Heart left ventricle (tissue), 16 donors: Measurements from ENCODE around the gene NRF1. TPM values are rescaled to one million over a fixed set of nuclear protein-coding genes. Genes with fewer than 3 reads are reported as not detected.
"Not testable (repeated sequence)": the region's sequence is repeated elsewhere in the genome, so short reads cannot be mapped to it uniquely, and the experiment has no call there.

Source experiments
- ATAC-seq, 4 donors: fragments of 200-7000 bp; cut with Tn5 transposase; one replicate each; pipeline ENCODE4 v1.9.1; 2020 to 2022; ENCODE audit warnings: moderate library complexity in 4 of 4, mild to moderate bottlenecking in 3 of 4, moderate number of reproducible peaks in 1 of 4
- DNase-seq, 5 donors: peaks; one replicate each; pipeline ENCODE4 v3.0.0-alpha.2; 2020
- H3K27ac ChIP-seq, 12 donors: fragments of 200-600 bp; sonication (generic) in 4 of 12; one replicate each; pipeline versions ENCODE4 v1.5.0 to v1.8.0; 2016 to 2022; ENCODE audit warnings: mild to moderate bottlenecking in 2 of 12
- H3K27me3 ChIP-seq, 9 donors: fragments of 200-600 bp; sonication (generic) in 2 of 9; one replicate each; pipeline versions ENCODE4 v1.5.1 to v1.8.0; 2016 to 2022; ENCODE audit warnings: mild to moderate bottlenecking in 3 of 9
- H3K36me3 ChIP-seq, 9 donors: fragments of 200-600 bp; sonication (generic) in 2 of 9; one replicate each; pipeline versions ENCODE4 v1.5.0 to v1.8.0; 2018 to 2022; ENCODE audit warnings: mild to moderate bottlenecking in 2 of 9
- H3K4me1 ChIP-seq, 12 donors: fragments of 200-600 bp; sonication (generic) in 4 of 12; one replicate each; pipeline versions ENCODE4 v1.5.0 to v1.8.0; 2016 to 2022; ENCODE audit warnings: mild to moderate bottlenecking in 3 of 12
- H3K4me3 ChIP-seq, 12 donors: fragments of 200-600 bp; sonication (generic) in 4 of 12; one replicate each; pipeline versions ENCODE4 v1.5.0 to v1.8.0; 2017 to 2022; ENCODE audit warnings: mild to moderate bottlenecking in 9 of 12, moderate library complexity in 4 of 12
- H3K9me3 ChIP-seq, 12 donors: fragments of 200-600 bp; sonication (generic) in 4 of 12; one replicate each; pipeline versions ENCODE4 v1.5.0 to v1.8.0; 2016 to 2022; ENCODE audit warnings: mild to moderate bottlenecking in 1 of 12
- POLR2A ChIP-seq, 2 donors: fragments of 450-650 bp; IDR thresholded peaks; one replicate each; pipeline ENCODE4 v1.6.1; 2017; ENCODE audit warnings: antibody characterized with exemption in 2 of 2, mild to moderate bottlenecking in 2 of 2, moderate library complexity in 2 of 2
- WGBS, 4 donors: extraction: QIAGEN DNeasy Blood & Tissue Kit in 2 of 4; methylation state at CpG; one replicate each; pipeline versions ENCODE4 v1.1.5 to v1.1.7; 2013 to 2018; 5-methylcytosine and 5-hydroxymethylcytosine counted together
- intact Hi-C, 10 donors: fragments of 100-400 bp; cut with DNase I; formaldehyde crosslinking; loops; one replicate each; pipeline versions ENCODE4 v1.11.1 to v1.14.2; 2022
- polyA plus RNA-seq, 2 donors: library from polyadenylated mRNA; stranded (reverse); fragments of 200-250 nt; gene quantifications; one replicate each; pipeline ENCODE4 v1.2.3, GENCODE V29; 2013
- total RNA-seq, 9 donors: library from RNA; depleted of rRNA in 2 of 9; stranded (reverse); fragments of >200 nt in 2 of 9; fragmentation: NEBNext Ultra II Directional in 3 of 9; extraction: Animal tissue kit (Norgen Biotek cat#: 25700) in 3 of 9; gene quantifications; one replicate each; pipeline versions ENCODE4 v1.1.0 to v1.2.4, GENCODE V29; 2016 to 2023
- TF ChIP-seq, protein P1 (sequence below), 12 donors: fragments of 200-600 bp; sonication (generic) in 4 of 12; IDR thresholded peaks; one replicate each; pipeline versions ENCODE4 v1.5.0 to v1.8.0; 2018 to 2022; ENCODE audit warnings: antibody characterized with exemption in 12 of 12, mild to moderate bottlenecking in 5 of 12
- donor health status: ischemic (EF 13 %, LVEDD 7.1; RV severe dilation, severe dysfunction).
- donor health status: healthy with polysubstance abuse.
- donor health status: DM: no; HTN: yes; CAD: no.
- donor health status: DM: no; HTN: no; CAD: no.
- donor health status: ischemic (EF 25% LVEDD 6.9; RV normal size, moderate dysfunction).
- donor health status: ischemic (EF 25% LVEDD 5.7; RV mildly dilated, moderate dysfunction).
- donor health status: healthy.
- donor health status: DM: yes; HTN: yes; CAD: no.
- donor health status: ischemic (EF 35%, LVEDD 5.7; RV mildly dilated, moderate dysfunction).
- donor health status: nonischemic (EF 11% LVEDD 7.7; RV severe dilation, severe dysfunction).
- donor health status: DM: yes; HTN: yes; CAD: no.
- donor health status: PGD.
- donor health status: ischemic (EF 29% LVEDD 5.4; RV normal size, mild dysfunction).
- donor health status: nonischemic (EF 23%, LVEDD 6.1; RV moderate dilation, normal function).

The NRF1 gene
- total and polyA plus RNA-seq, 11 donors = 6.2 to 20.7 (median 11.9) TPM

DNA sequence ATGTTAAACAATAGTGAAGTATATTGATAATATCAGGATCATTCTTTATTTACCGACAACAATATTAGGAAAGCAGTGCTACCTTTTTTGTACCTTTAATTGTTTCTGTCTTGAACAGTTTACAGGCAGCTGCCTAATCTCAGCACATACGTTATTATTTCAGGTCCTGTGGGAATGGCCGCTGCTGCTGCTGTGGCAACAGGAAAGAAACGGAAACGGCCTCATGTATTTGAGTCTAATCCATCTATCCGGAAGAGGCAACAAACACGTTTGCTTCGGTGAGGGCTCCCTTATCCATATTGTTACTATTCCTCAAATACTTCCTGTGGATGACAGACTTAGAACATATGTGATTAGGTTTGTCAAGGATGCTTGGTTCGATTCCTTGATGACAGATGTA is 59.7 kb downstream of the NRF1 start:
- TF ChIP-seq, protein P1, sequence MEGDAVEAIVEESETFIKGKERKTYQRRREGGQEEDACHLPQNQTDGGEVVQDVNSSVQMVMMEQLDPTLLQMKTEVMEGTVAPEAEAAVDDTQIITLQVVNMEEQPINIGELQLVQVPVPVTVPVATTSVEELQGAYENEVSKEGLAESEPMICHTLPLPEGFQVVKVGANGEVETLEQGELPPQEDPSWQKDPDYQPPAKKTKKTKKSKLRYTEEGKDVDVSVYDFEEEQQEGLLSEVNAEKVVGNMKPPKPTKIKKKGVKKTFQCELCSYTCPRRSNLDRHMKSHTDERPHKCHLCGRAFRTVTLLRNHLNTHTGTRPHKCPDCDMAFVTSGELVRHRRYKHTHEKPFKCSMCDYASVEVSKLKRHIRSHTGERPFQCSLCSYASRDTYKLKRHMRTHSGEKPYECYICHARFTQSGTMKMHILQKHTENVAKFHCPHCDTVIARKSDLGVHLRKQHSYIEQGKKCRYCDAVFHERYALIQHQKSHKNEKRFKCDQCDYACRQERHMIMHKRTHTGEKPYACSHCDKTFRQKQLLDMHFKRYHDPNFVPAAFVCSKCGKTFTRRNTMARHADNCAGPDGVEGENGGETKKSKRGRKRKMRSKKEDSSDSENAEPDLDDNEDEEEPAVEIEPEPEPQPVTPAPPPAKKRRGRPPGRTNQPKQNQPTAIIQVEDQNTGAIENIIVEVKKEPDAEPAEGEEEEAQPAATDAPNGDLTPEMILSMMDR (IDR thresholded peaks at IDR 0.05) = no peak
- TF ChIP-seq POLR2A (IDR thresholded peaks at IDR 0.05) = no peak
- intact Hi-C loops = loop anchor here in 1 of 10 donors (10.0 kb wide), 1 partner anchor 344 kb away; no protein-coding TSS in a partner anchor
- ATAC-seq (no peak), DNase-seq (no peak)
- Histone ChIP-seq H3K4me1 (peaks cover 0 to 9% (median 0%) of the 10 kb centered on the region in 12 donors), H3K9me3 (peaks cover 0 to 15% (median 7%) of the 10 kb centered on the region in 12 donors), H3K27ac (no peak overlapping the region), H3K27me3 (no peaks in the 10 kb centered on the region), H3K36me3 (peaks cover 0 to 42% (median 30%) of the 10 kb centered on the region in 9 donors), H3K4me3 (no peak overlapping the region)
- WGBS, 4 donors = 53 to 60% (median 56%) methylated on average over 9 of the region's 9 CpGs

DNA sequence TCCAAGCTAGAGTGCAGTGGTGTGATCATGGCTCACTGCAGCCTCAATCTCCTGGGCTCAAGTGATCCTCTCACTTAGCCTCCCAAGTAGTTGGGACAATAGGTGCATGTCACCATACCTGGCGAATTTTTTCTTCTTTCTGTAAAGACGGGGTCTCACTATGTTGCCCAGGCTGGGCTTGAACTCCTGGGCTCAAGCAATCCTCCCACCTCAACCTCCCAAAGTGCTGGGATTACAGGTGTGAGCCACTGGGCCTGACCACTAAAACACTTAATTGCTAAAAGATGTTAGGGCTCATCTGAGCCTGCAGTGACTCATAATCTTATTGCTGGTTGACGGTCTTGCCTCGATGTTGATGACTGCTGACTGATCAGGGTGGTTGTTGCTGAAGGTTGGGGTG is 63.0 kb downstream of the NRF1 start:
- Histone ChIP-seq H3K9me3 (peaks cover 0 to 15% (median 7%) of the 10 kb centered on the region in 12 donors), H3K36me3 (peaks cover 0 to 69% (median 49%) of the 10 kb centered on the region in 9 donors)
- not testable (repeated sequence) for H3K4me3 ChIP-seq, H3K27me3 ChIP-seq, H3K4me1 ChIP-seq, ATAC-seq, H3K27ac ChIP-seq, DNase-seq
- WGBS, 4 donors = 97 to 100% (median 98%) methylated on average over 4 of the region's 4 CpGs
- intact Hi-C loops = loop anchor here in 1 of 10 donors (10.0 kb wide), 1 partner anchor 340 kb away; no protein-coding TSS in a partner anchor

DNA sequence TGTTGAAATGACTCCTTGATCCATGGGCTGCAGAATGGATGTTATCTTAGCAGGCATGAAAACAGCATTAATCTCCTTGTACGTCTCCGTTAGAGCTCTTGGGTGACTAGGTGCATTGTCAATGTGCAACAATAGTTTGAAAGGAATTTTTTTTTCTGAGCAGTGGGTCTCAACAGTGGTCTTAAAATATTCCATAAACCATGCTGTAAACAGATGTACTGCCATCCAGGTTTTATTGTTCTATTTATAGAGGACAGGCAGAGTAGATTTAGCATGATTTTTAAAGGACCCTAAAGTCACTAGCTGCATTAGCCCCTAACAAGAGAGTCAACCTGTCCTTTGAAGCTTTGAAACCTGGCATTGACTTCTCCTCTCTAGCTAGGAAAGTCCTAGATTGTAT is 64.0 kb downstream of the NRF1 start:
- DNase-seq (no peak), ATAC-seq (no peak)
- peaks cover 0 to 79% (median 49%) of the 10 kb centered on the region in 9 donors for H3K36me3 ChIP-seq
- no peak for TF ChIP-seq POLR2A (IDR thresholded peaks at IDR 0.05)
- TF ChIP-seq, protein P1 (IDR thresholded peaks at IDR 0.05) = no peak
- H3K4me3 ChIP-seq = no peak overlapping the region
- intact Hi-C loops = loop anchor here in 1 of 10 donors (10.0 kb wide), 1 partner anchor 339 kb away; no protein-coding TSS in a partner anchor
- no peaks in the 10 kb centered on the region for H3K27me3 ChIP-seq
- peaks cover 0 to 15% (median 7%) of the 10 kb centered on the region in 12 donors for H3K9me3 ChIP-seq
- no peak overlapping the region for H3K27ac ChIP-seq
- WGBS, 4 donors = 95 to 99% (median 98%) methylated on average over 2 of the region's 2 CpGs
- peaks cover 0 to 7% (median 0%) of the 10 kb centered on the region in 12 donors for H3K4me1 ChIP-seq

DNA sequence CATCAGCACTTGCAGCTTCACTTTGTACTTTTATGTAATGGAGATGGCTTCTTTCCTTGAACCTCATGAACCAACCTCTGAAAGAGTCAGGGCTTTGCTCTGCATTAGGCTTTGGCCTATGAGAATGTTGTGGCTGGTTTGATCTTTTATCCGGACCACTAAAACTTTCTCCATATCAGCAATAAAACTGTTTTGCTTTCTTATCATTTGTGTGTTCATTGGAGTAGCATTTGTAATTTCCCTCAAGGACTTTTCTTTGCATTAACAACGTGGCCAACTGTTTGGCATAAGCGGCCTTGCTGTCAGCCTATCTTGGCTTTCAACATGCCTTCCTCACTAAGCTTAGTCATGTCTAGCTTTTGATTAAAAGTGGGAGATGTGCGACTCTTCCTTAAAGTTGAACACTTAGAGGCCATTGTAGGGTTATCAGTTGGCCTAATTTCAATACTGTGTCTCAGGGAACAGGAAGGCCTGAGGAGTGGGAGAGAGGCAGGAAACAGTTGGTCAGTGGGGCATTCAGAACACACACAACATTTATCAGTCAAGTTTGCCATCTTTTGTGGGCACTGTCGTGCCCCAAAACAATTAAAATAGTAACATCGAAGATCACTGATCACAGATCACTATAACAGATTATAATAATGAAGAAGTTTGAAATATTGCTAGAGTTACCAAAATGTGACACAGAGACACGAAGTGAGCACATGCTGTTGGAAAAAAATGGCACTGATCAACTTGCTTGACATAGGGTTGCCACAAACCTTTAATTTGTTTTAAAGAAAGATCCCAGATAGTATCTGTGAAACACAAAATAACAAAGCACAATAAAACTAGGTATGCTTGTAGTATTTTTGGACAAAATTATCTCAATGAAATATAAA is 64.7 kb downstream of the NRF1 start:
- peaks cover 0 to under 1% (median 0%) of the 10 kb centered on the region in 12 donors for H3K4me1 ChIP-seq
- intact Hi-C loops = loop anchor here in 1 of 10 donors (10.0 kb wide), 1 partner anchor 339 kb away; no protein-coding TSS in a partner anchor
- ATAC-seq (no peak), DNase-seq (no peak)
- no peak overlapping the region for H3K27ac ChIP-seq
- H3K36me3 ChIP-seq = peaks cover 0 to 80% (median 49%) of the 10 kb centered on the region in 9 donors
- TF ChIP-seq, protein P1 (IDR thresholded peaks at IDR 0.05) = no peak
- TF ChIP-seq POLR2A (IDR thresholded peaks at IDR 0.05) = no peak
- peaks cover 0 to 15% (median 7%) of the 10 kb centered on the region in 12 donors for H3K9me3 ChIP-seq
- no peaks in the 10 kb centered on the region for H3K27me3 ChIP-seq
- 76 to 85% (median 80%) methylated on average over 7 of the region's 7 CpGs for WGBS, 4 donors
- H3K4me3 ChIP-seq = no peak overlapping the region
